ENCODE data around the gene KCNJ8. TPM values are rescaled to one million over a fixed set of nuclear protein-coding genes. Genes with fewer than 3 reads are reported as not detected.

KCNJ8 gene
- total RNA-seq, result 1 to 10 TPM; 1.1 to 6.5 (median 3.1) TPM

DNA sequence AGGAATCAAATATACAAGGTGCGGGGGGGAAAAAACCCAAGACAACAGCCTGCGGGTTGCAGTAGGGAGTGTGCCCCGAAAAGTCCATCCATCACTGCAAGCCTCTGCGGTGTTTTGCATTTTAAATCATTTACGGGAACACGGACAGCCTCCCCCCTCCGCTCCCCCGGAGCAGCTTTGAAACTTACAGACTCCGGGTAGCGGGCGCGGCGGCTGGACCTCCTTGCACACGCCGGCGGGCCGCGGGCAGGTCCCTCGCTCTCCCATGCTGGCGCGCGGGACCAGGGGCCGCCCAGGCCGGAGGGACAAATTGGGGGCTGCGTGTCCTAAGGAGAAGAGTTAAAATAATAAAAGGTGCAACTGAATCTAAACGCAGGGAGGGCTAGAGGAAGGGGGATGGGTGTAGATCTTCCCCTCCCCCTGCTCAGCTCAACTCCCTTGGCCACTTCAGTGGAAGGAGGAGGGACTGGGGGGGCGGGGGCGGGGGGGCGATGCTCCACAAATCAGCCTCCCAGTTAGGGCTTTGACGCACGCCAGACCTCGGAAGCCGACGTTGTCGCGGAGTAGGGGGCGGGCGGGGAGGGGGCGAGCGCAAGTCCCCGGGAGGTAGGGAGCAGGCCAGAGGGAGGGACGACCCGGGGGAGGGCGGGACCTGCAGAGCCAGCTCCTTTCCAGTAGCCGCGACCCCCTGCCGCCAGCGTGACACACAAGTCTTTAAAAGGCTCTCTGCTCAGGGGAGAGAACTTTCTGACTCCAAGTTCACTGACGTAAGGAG lies at the start of gene KCNJ8:
KCNJ8 (minus strand) TSS at position 349 of the 775 bp plus-strand sequence. CDS start 1,090 bp downstream, outside the sequence.
- H3K9me3 ChIP-seq, result no peaks in the 10 kb centered on the region
- intact Hi-C loops (cut with DNase I), result no loop called here
- peaks cover 0 to 17% (median 7%) of the 10 kb centered on the region in 3 donors for H3K4me1 ChIP-seq
- DNase-seq, result no peak
- H3K36me3 ChIP-seq, result no peaks in the 10 kb centered on the region
- peak within 1 kb of the TSS; percentile 63 to 89 (median 83) for H3K27ac ChIP-seq
- TF ChIP-seq POLR2A (IDR thresholded peaks at IDR 0.05), result peak in 1 of 4 donors; percentile 4
- no peak for TF ChIP-seq CTCF (IDR thresholded peaks at IDR 0.05)
- peaks cover 0 to 32% (median 0%) of the 10 kb centered on the region in 4 donors for H3K27me3 ChIP-seq
- H3K4me3 ChIP-seq, result peak within 1 kb of the TSS; percentile 24 to 73 (median 50)
- WGBS, 2 donors, result 3 to 5% methylated on average over 14 to 15 of the region's 49 CpGs

- H3K27me3 ChIP-seq, result no peaks in the 10 kb centered on the region
- H3K36me3 ChIP-seq, result no peaks in the 10 kb centered on the region
- DNase-seq, result no peak
- intact Hi-C loops (cut with DNase I), result no loop called here
- WGBS, 2 donors, result 68 to 69% methylated on average over 8 of the region's 8 CpGs
- peak overlapping the region in 3 of 4 donors; percentile 26 to 75 (median 46) for H3K27ac ChIP-seq
- peaks cover 0 to 30% (median 8%) of the 10 kb centered on the region in 3 donors for H3K4me1 ChIP-seq
- TF ChIP-seq CTCF (IDR thresholded peaks at IDR 0.05) (no peak), POLR2A (IDR thresholded peaks at IDR 0.05) (no peak)
- no peak overlapping the region for H3K4me3 ChIP-seq
- no peaks in the 10 kb centered on the region for H3K9me3 ChIP-seq
Observed at GRCh38 chr12:21823581-21823980, 49.1 kb upstream of the KCNJ8 start.

GRCh38 chr12:21819678-21820077 lies 45.2 kb upstream of the KCNJ8 start:
- intact Hi-C loops (cut with DNase I), result no loop called here
- no peak overlapping the region for H3K4me3 ChIP-seq

DNA sequence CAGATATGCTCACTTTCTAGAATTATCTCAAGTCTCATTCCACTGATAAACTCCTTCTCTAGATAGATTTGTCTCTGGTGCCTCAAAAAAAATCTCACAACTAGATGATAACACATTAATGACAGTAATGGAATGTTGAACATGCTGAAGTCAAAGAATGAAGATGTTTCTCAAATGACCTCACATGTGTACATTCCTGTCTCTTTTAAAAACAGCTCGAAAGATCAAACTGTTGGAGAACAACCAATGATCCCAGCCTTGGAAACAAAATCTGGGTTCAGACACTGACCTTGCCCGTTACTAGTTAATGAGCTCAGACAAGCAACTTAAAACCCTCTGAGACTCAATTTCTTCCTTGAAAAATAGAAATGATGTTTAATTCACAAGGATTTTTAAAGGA lies 44.7 kb upstream of the KCNJ8 start:
- Histone ChIP-seq H3K36me3 (no peaks in the 10 kb centered on the region), H3K4me1 (peaks cover 0 to 18% (median 4%) of the 10 kb centered on the region in 3 donors), H3K27ac (no peak overlapping the region), H3K9me3 (no peaks in the 10 kb centered on the region), H3K27me3 (no peaks in the 10 kb centered on the region), H3K4me3 (no peak overlapping the region)
- intact Hi-C loops (cut with DNase I), result no loop called here
- WGBS, 2 donors, result 22 to 31% methylated on average over 2 of the region's 2 CpGs
- TF ChIP-seq CTCF (IDR thresholded peaks at IDR 0.05), result no peak
- TF ChIP-seq POLR2A (IDR thresholded peaks at IDR 0.05), result no peak
- no peak for DNase-seq

More at GRCh38 chr12:21819678-21820077, 45.2 kb upstream of the KCNJ8 start:
- H3K36me3 ChIP-seq, result no peaks in the 10 kb centered on the region
- H3K4me1 ChIP-seq, result peaks cover 0 to 18% (median 4%) of the 10 kb centered on the region in 3 donors
- DNase-seq, result no peak
- H3K9me3 ChIP-seq, result no peaks in the 10 kb centered on the region
- no peaks in the 10 kb centered on the region for H3K27me3 ChIP-seq
- H3K27ac ChIP-seq, result no peak overlapping the region
- no peak for TF ChIP-seq CTCF (IDR thresholded peaks at IDR 0.05)
- no peak for TF ChIP-seq POLR2A (IDR thresholded peaks at IDR 0.05)

- 19 to 26% methylated on average over 2 of the region's 2 CpGs for WGBS, 2 donors
- H3K4me1 ChIP-seq, result peaks cover 0 to 18% (median 4%) of the 10 kb centered on the region in 3 donors
- no peak overlapping the region for H3K4me3 ChIP-seq
- no peaks in the 10 kb centered on the region for H3K27me3 ChIP-seq
- intact Hi-C loops (cut with DNase I), result no loop called here
- TF ChIP-seq POLR2A (IDR thresholded peaks at IDR 0.05) (no peak), CTCF (IDR thresholded peaks at IDR 0.05) (no peak)
- H3K27ac ChIP-seq, result no peak overlapping the region
- H3K9me3 ChIP-seq, result no peaks in the 10 kb centered on the region
- DNase-seq, result no peak
- H3K36me3 ChIP-seq, result no peaks in the 10 kb centered on the region
Observed at GRCh38 chr12:21818627-21819026, 44.1 kb upstream of the KCNJ8 start.

Measured in esophagus squamous epithelium (tissue), 5 donors.